ENCODE measurements around the gene DEPP1.

The DEPP1 gene

GRCh38 chr10:44993226-44993921, 14.8 kb upstream of the DEPP1 start:
- no peak for DNase-seq (ENCODE audit: low read depth)

GRCh38 chr10:44992732-44993225, 14.2 kb upstream of the DEPP1 start:
- no peak for DNase-seq (ENCODE audit: low read depth)

GRCh38 chr10:44992070-44992731, 13.6 kb upstream of the DEPP1 start:
- DNase-seq (ENCODE audit: low read depth) = no peak

- DNase-seq (ENCODE audit: low read depth) = no peak
These were observed 13.0 kb upstream of the DEPP1 start for GRCh38 chr10:44991571-44991970.

- DNase-seq (ENCODE audit: low read depth) = no peak
These were observed 12.4 kb upstream of the DEPP1 start for GRCh38 chr10:44990965-44991364.

GRCh38 chr10:44990302-44990655, 11.7 kb upstream of the DEPP1 start:
- no peak for DNase-seq (ENCODE audit: low read depth)

- no peak for DNase-seq (ENCODE audit: low read depth)
These were observed 11.1 kb upstream of the DEPP1 start for GRCh38 chr10:44989597-44990301.

- no peak for DNase-seq (ENCODE audit: low read depth)
These were observed 10.5 kb upstream of the DEPP1 start for GRCh38 chr10:44988957-44989585.

GRCh38 chr10:44986670-44987069, 8.1 kb upstream of the DEPP1 start:
- DNase-seq (ENCODE audit: low read depth) = no peak

- no peak for DNase-seq (ENCODE audit: low read depth)
These were observed 7.6 kb upstream of the DEPP1 start for GRCh38 chr10:44986179-44986578.

GRCh38 chr10:44985175-44985681, 6.6 kb upstream of the DEPP1 start:
- no peak for DNase-seq (ENCODE audit: low read depth)

GRCh38 chr10:44984671-44985101, 6.1 kb upstream of the DEPP1 start:
- no peak for DNase-seq (ENCODE audit: low read depth)

- DNase-seq (ENCODE audit: low read depth) = no peak
These were observed 5.3 kb upstream of the DEPP1 start for GRCh38 chr10:44983895-44984278.

- DNase-seq (ENCODE audit: low read depth) = no peak
These were observed 4.7 kb upstream of the DEPP1 start for GRCh38 chr10:44983066-44983894.

GRCh38 chr10:44982496-44982895, 3.9 kb upstream of the DEPP1 start:
- DNase-seq (ENCODE audit: low read depth) = no peak

- DNase-seq (ENCODE audit: low read depth) = no peak
These were observed 3.5 kb upstream of the DEPP1 start for GRCh38 chr10:44982114-44982460.

- DNase-seq (ENCODE audit: low read depth) = no peak
These were observed 2.8 kb upstream of the DEPP1 start for GRCh38 chr10:44981172-44982113.

GRCh38 chr10:44980309-44981171, 1.9 kb upstream of the DEPP1 start:
- DNase-seq (ENCODE audit: low read depth) = no peak
